ENCODE measurements around the gene TYROBP.

DNA sequence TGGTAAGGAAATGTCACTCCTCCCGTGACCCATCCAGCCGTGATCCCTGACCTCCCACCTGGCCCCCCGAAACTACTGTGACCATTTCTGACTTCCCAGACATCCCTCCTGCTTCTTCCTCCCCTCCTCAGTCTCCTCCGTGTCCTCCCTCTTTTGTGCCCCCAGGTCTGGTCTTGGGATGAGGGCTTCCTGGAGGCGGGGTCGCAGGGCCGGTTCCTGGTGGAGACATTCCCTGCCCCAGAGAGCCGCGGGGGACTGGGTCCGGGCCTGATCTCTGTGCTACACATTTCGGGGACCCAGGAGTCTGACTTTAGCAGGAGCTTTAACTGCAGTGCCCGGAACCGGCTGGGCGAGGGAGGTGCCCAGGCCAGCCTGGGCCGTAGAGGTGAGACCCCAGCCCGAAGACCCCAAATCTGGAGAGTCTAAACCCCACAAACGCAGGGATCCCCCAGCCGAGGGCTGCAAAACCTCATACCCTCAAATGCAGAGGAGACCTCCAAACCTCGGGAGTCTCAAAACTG is 46.4 kb downstream of the TYROBP start:
- TF ChIP-seq CTCF (IDR thresholded peaks at IDR 0.05) (no peak), POLR2AphosphoS2 (conservative IDR thresholded peaks at IDR 0.05; ENCODE audit: low read length) (no peak), BHLHE40 (IDR thresholded peaks at IDR 0.05; ENCODE audit: low read depth, low read length) (no peak), RCOR1 (IDR thresholded peaks at IDR 0.05; ENCODE audit: low read depth, low read length) (no peak)
